Mammary epithelial cell (primary cell): Measurements from ENCODE around the gene GAS2L1.

Source experiments
- EZH2 ChIP-seq: IDR thresholded peaks from 2 replicates; pipeline ENCODE4 v1.6.1; 2012; ENCODE audit warnings: low read length, inconsistent platforms, borderline replicate concordance
- TF ChIP-seq, protein P1 (sequence below), 2 donors: IDR thresholded peaks in 1 of 2; conservative IDR thresholded peaks in 1 of 2; 2 replicates each; pipeline ENCODE4 v1.5.1; 2011 to 2012; ENCODE audit warnings: inconsistent platforms in 2 of 2, low read length in 2 of 2, mild to moderate bottlenecking in 2 of 2, control low read depth in 1 of 2, low read depth in 1 of 2; ENCODE audit not compliant: insufficient read depth in 1 of 2; ENCODE audit errors: extremely low read depth in 1 of 2

GRCh38 chr22:29325356-29325755 is 18.9 kb downstream of the GAS2L1 start:
- TF ChIP-seq, protein P1, sequence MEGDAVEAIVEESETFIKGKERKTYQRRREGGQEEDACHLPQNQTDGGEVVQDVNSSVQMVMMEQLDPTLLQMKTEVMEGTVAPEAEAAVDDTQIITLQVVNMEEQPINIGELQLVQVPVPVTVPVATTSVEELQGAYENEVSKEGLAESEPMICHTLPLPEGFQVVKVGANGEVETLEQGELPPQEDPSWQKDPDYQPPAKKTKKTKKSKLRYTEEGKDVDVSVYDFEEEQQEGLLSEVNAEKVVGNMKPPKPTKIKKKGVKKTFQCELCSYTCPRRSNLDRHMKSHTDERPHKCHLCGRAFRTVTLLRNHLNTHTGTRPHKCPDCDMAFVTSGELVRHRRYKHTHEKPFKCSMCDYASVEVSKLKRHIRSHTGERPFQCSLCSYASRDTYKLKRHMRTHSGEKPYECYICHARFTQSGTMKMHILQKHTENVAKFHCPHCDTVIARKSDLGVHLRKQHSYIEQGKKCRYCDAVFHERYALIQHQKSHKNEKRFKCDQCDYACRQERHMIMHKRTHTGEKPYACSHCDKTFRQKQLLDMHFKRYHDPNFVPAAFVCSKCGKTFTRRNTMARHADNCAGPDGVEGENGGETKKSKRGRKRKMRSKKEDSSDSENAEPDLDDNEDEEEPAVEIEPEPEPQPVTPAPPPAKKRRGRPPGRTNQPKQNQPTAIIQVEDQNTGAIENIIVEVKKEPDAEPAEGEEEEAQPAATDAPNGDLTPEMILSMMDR (conservative IDR thresholded peaks at IDR 0.05 in 1 of 2, IDR thresholded peaks at IDR 0.05 in 1 of 2; ENCODE audit: extremely low read depth in 1 of 2, insufficient read depth in 1 of 2, low read depth in 1 of 2, low read length in 2 of 2) = no peak
- no peak for TF ChIP-seq EZH2
